NCI-H774 (cell line): ENCODE results near the gene CD40.
A peak's percentile ranks its signal among the peaks of the same experiment; 100 is the strongest.
"Not testable (repeated sequence)": the region's sequence is repeated elsewhere in the genome, so short reads cannot be mapped to it uniquely, and the experiment has no call there.

Experiments used
- DNase-seq: peaks from one replicate; lab custom pipeline; 2025; lab: John Stamatoyannopoulos, UW

Gene CD40

GRCh38 chr20:46117704-46118467 lies at the start of gene CD40:
Gene CD40 (plus strand): TSS chr20:46118314. CDS start chr20:46118344, 30 bp downstream.
- peak; percentile 78 for DNase-seq

- no peak for DNase-seq
Measured at GRCh38 chr20:46070215-46070900, 47.8 kb upstream of the CD40 start.

GRCh38 chr20:46071573-46071972 lies 46.5 kb upstream of the CD40 start:
- no peak for DNase-seq

- DNase-seq, result no peak
Measured at GRCh38 chr20:46073024-46073423, 45.1 kb upstream of the CD40 start.

DNA sequence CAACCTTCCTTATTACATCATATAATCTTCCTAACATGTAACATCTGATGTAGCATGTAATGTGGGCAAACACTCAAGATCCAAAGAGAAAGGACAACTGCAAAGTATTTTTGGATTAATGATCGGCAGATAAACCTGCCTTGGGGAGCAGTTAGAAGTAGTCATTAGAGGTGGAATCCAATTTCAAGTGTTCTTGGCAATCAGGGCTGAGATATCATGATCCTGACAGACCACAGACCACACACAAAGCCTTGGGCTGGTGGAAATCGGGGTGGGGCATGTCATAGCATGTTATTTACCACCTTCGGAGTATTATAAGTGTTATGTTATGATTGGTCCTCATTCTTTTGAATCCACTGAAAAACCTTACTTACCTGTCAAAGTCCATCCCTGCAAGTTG lies 44.7 kb upstream of the CD40 start:
- no peak for DNase-seq

GRCh38 chr20:46074006-46074405 lies 44.1 kb upstream of the CD40 start:
- no peak for DNase-seq

DNA sequence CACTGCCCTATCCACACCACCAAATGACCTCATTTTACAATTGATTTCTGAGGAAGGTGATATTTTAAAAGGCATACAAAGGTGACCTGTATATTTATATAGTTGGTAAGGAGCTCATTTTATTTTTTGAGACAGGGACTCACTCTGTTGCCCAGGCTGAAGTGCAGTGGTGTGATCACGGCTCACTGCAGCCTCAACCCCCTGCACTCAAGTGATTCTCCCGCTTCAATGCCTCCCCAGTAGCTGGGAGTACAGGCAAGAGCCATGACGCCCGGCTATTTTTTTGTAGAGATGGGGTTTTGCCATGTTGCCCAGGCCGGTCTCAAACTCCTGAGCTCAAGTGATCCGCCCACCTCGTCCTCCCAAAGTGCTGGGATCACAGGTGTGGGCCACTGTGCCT lies 41.3 kb upstream of the CD40 start:
- DNase-seq, result no peak

GRCh38 chr20:46077642-46078305 lies 40.3 kb upstream of the CD40 start:
- no peak for DNase-seq

- no peak for DNase-seq
Measured at GRCh38 chr20:46078954-46079353, 39.2 kb upstream of the CD40 start.

GRCh38 chr20:46081074-46081473 lies 37.0 kb upstream of the CD40 start:
- DNase-seq, result no peak

- DNase-seq, result no peak
Measured at GRCh38 chr20:46083101-46083500, 35.0 kb upstream of the CD40 start.

- DNase-seq, result no peak
Measured at GRCh38 chr20:46083531-46084061, 34.5 kb upstream of the CD40 start.

GRCh38 chr20:46084805-46085178 lies 33.3 kb upstream of the CD40 start:
- no peak for DNase-seq

GRCh38 chr20:46085179-46085851 lies 32.8 kb upstream of the CD40 start:
- peak; percentile 77 for DNase-seq

DNA sequence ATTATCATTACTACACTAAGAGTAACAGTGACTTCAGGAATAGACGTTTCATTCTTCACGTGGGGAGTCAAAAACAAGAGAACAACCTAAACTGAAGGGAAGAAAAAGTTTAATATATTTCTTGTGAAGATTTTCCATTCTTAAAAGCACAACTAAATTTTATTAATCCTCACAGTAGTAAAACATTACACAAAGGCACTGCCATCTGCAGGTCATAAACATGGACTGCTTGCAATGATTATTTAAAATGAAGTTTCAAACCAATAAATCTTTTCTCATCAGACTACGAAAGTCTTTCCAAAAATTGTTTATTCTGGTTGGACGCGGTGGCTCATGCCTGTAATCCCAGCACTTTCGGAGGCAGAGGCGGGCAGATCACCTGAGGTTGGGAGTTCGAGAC lies 31.0 kb upstream of the CD40 start:
- no peak for DNase-seq

DNA sequence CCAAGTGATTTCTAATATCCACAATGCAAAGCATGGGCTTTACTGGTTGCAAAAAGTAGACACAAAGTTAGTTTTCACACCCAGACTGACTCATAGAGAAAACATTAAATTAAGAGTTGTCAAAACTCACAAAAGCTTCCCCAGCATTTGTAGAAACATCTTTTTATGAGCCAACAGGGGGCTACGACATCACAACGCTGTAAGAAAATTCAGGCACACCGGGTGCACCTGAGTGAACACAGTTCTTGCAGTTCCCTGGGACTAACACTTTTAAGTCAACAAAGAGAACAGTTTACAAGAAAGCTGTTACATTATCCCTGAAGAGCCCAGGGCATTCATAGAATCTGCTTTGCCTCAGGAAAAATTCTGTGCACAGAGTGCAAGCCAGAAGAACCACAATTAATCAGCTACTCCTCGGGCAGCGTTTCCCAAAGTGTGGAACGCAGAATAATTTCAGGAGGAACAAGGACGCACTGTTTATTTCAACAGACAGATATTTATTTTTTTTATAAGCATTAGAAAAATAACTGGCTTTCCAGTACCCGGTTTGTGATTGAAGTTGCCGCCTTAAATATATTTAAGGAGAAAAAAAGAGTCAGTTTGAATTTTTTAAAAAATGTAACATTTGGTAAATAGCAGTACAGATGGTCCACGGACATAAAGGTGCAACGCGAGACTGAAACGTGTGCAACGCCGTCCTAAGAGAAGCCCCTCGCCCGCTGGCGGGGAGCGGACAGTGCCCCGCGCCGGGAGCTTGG lies 29.5 kb upstream of the CD40 start:
- no peak for DNase-seq

DNA sequence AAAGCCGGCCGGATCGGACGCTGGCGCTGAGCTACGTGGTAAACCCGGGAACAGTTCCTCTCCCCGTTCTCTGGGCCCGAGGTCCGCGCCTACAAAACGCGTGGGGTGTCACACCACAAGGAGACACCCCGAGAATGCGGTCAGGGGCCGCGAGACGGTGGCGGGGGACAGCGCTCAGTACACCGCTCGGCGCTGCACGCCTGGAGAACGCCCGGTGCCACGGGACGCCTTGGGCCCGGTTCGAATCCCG lies 29.0 kb upstream of the CD40 start:
- no peak for DNase-seq

DNA sequence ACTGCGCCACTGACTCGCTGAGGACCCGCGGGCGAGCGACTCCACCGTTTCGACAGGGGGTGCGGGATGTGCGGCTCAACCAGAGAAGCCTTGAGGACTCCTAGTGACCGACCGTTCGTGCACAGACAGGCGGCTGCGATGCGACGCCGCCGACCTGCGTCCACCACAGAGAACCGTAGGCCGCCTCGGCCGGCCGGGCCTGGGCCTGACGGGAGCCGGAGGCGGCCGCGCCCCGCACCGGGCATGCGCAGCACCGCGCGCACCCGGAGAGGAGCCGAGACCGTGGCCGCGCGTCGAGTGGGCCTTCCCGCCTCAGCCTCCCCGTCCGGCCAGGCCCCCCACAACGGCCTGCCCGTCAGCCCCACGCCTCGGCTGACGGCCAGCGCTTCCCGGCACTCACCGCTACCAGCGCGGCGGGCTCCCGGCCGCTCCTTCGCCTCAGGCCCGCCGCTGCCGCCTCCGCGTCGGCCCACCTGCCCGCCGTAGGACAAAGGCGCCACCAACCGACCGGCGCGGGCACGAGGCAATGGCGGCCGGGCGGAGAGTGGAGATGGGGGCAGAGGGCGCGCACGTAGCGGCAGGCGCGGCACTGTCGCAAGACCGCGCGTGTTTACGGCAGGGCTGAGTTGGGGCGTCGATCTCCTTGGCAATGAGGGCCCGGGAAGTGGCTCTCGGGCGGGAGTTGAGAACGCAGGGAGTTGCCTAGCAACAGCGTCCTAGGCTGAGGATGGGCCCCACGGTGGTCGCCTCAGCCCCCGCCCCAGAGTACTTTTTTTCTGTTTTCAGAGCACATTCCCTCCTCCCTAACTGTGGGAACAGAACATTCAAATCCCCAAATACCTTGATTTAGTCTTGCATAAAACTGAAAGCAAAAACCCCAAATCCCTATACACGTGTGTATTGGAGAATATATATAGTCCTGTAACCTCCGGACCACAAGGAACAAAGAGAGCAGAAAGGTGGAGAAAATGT lies 28.4 kb upstream of the CD40 start, which contains the start of gene NCOA5:
TSS of gene NCOA5 (minus strand) at position 546 of the 972 bp plus-strand sequence. CDS start 10,538 bp downstream, outside the sequence.
- DNase-seq, result peak; percentile 97

- DNase-seq, result not testable (repeated sequence)
Measured at GRCh38 chr20:46091622-46092535, 26.2 kb upstream of the CD40 start.
